GM18867 (cell line): Measurements from ENCODE around the gene FBXO48.

Source experiments
- ATAC-seq: cut with Tn5 transposase; IDR thresholded peaks from one replicate; pipeline ENCODE4 v1.9.1; 2021; ENCODE audit warnings: mild to moderate bottlenecking, moderate library complexity; ENCODE audit not compliant: unreplicated experiment

The FBXO48 gene

GRCh38 chr2:68414876-68415275 lies 52.2 kb downstream of the FBXO48 start:
- ATAC-seq = no peak

GRCh38 chr2:68414452-68414851 lies 52.6 kb downstream of the FBXO48 start:
- ATAC-seq = no peak

GRCh38 chr2:68413466-68413865 lies 53.6 kb downstream of the FBXO48 start:
- no peak for ATAC-seq

GRCh38 chr2:68412127-68412819 lies 54.8 kb downstream of the FBXO48 start:
- ATAC-seq = peak; percentile 47

- peak; percentile 86 for ATAC-seq
Observed at GRCh38 chr2:68411397-68412126, 55.5 kb downstream of the FBXO48 start.
